Astrocyte of the spinal cord (primary cell): ENCODE results near the gene GOLGA6L2.

Experiments used
- DNase-seq: peaks from one replicate; pipeline ENCODE4 v3.0.0; 2011; ENCODE audit warnings: low read depth, low spot score
- H3K4me3 ChIP-seq: 2 replicates; pipeline ENCODE4 v1.5.1; 2011; ENCODE audit warnings: low read depth, mild to moderate bottlenecking, low read length, moderate library complexity
- in situ Hi-C: cut with HindIII; loops from 2 replicates; pipeline ENCODE4 v1.10.0; 2017; ENCODE audit warnings: low sequenced_read_pairs
- TF ChIP-seq, protein P1 (sequence below): IDR thresholded peaks from 2 replicates; pipeline ENCODE4 v1.5.1; 2012; ENCODE audit warnings: low read depth, mild to moderate bottlenecking, low read length, inconsistent platforms

Gene GOLGA6L2

DNA sequence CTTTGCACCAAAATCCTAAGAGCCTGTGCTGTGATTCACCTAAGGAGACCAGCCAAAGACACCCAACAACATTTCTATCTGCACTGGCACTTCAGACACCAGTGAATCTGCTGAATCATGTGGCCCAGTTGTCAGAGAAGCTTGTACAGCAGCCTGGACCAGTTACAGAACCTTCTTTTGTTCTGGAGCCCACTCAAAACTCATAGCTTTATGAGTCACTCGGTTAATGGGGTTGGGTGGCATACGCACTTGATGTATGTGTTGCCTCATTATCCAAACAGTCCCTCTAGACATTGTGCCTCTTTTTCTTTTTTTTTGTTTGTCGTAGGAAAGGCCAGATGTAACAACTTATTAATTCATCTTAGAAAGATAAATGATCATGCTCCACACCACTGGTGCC, 25.6 kb upstream of the GOLGA6L2 start:
- in situ Hi-C loops, result no loop called here
- TF ChIP-seq, protein P1, sequence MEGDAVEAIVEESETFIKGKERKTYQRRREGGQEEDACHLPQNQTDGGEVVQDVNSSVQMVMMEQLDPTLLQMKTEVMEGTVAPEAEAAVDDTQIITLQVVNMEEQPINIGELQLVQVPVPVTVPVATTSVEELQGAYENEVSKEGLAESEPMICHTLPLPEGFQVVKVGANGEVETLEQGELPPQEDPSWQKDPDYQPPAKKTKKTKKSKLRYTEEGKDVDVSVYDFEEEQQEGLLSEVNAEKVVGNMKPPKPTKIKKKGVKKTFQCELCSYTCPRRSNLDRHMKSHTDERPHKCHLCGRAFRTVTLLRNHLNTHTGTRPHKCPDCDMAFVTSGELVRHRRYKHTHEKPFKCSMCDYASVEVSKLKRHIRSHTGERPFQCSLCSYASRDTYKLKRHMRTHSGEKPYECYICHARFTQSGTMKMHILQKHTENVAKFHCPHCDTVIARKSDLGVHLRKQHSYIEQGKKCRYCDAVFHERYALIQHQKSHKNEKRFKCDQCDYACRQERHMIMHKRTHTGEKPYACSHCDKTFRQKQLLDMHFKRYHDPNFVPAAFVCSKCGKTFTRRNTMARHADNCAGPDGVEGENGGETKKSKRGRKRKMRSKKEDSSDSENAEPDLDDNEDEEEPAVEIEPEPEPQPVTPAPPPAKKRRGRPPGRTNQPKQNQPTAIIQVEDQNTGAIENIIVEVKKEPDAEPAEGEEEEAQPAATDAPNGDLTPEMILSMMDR, result no peak
- peak; percentile 7 for DNase-seq
- no peak overlapping the region for H3K4me3 ChIP-seq

DNA sequence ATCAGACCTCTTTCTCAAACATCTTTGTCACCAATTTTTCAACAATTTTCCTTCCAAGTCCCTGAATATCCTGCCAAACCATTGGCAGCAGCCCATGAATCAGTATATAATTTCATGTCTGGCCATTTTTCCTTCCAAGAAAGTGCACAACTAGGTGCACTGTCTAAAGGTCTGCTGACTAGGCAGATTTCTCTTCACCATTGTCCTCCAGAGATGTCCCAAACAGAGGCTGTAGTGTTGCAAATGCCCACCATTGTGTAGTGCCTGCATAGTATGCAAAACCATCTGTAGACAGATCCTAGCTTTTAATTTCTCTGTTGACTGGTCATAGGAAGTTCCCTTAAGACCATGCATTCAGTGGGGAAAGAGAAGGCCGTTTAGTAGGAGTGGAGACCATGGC, 25.0 kb upstream of the GOLGA6L2 start:
- TF ChIP-seq, protein P1, result no peak
- in situ Hi-C loops, result no loop called here
- no peak overlapping the region for H3K4me3 ChIP-seq
- DNase-seq, result no peak

DNA sequence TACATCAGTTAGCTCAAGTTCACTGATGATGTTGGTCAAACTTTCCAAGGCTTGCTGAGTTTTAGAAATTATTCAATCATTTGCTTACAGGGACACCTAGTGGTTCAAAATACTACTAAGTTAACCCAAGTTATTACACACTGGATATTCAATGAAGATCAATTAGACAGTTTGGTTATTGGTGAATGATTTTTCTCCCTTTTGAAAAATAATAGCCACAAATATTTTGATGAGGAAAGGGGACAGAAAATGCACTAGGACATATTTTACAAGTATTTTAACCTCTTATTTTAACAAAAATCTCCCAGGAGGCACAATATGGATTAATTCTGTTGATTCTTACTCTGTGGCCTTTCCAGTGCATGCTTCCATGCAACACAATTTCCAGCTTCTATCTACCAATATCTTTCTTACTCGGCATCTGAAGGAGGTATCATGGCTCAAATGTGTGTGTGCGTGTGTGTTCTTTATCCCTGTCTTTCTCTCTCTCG, 20.1 kb upstream of the GOLGA6L2 start:
- TF ChIP-seq, protein P1, result peak; percentile 19
- H3K4me3 ChIP-seq, result no peak overlapping the region
- in situ Hi-C loops, result no loop called here
- peak; percentile 21 for DNase-seq

DNA sequence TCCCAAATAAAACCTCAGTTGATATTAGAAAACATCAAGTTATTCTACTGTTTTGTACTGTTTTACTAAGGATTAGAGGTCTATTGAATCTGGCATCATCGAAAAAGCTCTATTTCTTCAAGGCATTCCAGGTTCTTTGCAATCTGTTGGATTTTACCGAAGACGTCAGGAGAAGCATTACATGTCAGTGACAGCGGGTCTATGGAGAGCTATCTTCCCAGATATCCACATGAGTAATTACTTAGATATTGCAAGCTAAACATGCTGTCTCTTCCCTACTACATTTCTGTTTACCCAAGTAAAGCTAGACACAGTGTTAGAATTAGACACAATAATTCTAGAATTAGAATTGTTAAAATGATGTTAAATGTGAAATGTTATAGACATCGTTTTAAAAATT, 10.8 kb upstream of the GOLGA6L2 start:
- TF ChIP-seq, protein P1, result no peak
- no peak overlapping the region for H3K4me3 ChIP-seq
- DNase-seq, result no peak
- in situ Hi-C loops, result no loop called here

DNA sequence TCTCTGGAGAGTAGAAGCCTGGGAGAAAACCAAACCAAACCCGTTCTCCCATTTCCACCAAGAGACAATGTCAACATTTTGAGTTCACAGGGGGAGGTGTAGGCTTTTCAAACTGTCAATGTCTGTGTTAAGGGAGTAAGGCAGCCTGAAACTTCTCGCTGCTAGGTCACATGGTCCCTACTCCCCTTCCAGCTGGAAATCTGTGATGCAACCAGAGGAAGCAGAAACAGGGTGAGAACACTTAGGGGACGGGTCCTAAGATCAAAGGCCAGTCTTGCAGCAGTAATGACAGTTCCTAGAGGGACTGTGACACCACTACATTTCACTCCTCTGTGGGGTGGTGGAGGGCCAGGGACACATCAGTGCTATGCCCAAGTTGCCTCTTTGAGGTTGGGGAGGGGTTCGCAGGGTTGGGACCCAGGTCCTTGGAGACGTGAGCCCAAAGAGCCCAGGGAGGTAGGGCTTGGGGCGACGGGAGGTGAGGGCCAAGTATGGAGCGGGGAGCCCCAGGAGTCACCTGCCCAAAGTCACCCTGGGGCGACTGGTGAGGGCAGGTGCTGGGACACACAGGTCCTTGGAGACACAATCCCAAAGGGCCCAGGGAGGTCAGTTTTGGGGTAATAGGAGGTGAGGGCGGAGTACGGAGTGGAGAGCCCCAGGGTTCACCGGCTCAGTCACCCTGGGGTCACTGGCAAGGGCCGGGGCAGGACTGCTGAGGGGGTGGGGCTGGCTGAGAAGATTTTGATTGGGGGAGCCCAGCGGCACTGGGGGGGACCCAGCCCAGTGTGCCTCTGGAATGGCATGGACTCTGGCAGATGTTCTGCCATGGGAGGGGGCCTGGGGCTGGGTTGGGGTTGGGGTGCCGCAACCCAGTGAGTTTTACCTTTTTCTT, 582 bp downstream of the GOLGA6L2 start:
- TF ChIP-seq, protein P1, result no peak
- DNase-seq, result no peak
- in situ Hi-C loops, result no loop called here
- no peak overlapping the region for H3K4me3 ChIP-seq

DNA sequence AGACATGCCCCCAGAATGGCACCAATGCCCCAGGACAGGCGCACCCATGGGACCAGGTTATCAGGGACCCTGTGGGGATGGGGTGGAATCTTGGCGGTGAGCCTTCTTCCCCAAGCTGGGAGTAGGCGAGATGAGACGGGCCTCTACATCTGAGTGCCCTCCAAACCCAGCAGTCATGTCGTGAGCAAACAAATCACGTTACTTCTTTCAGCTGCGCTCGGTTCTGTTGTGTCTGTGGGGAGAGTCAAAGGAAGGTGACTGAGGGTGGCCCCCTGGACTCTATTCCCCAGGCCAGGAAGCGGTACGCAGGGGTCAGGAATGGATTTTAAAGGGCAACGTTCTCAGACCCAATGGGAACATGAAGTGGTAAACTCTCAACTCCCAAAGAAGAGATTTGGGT, 2.8 kb downstream of the GOLGA6L2 start:
- DNase-seq, result no peak
- H3K4me3 ChIP-seq, result no peak overlapping the region
- TF ChIP-seq, protein P1, result no peak
- in situ Hi-C loops, result no loop called here
